Measurements from ENCODE around the gene WDR64.
"Not testable (repeated sequence)": the region's sequence is repeated elsewhere in the genome, so short reads cannot be mapped to it uniquely, and the experiment has no call there.

WDR64 gene

DNA sequence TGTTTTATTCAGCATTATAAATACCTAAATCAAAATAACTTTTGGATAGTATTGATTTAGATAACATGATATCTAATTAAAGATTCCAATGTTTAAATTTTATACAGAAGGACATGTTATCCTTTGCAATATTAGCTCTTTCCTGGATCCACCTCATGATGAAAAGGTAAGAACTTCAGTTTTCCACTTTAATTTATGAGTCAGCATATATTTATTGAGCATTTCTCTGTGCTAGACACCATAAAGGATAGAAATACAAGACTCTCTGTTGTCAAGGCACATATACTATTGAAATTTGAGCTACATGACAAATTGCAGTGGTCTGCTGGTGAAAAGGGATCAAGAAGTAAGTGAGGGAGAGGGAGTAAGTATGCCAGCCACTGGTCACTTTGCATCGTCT is 127.8 kb downstream of the WDR64 start:
- Histone ChIP-seq H3K4me1 (ENCODE audit: insufficient read depth, low read length) (no peaks in the 10 kb centered on the region), H3K27me3 (ENCODE audit: insufficient read depth, low read length) (no peaks in the 10 kb centered on the region), H2AFZ (ENCODE audit: low read depth, low read length) (no peak overlapping the region), H3K9me3 (ENCODE audit: low read length) (no peaks in the 10 kb centered on the region), H3K4me3 (ENCODE audit: low read length) (no peak overlapping the region), H3K36me3 (ENCODE audit: insufficient read depth, low read length) (no peaks in the 10 kb centered on the region)

DNA sequence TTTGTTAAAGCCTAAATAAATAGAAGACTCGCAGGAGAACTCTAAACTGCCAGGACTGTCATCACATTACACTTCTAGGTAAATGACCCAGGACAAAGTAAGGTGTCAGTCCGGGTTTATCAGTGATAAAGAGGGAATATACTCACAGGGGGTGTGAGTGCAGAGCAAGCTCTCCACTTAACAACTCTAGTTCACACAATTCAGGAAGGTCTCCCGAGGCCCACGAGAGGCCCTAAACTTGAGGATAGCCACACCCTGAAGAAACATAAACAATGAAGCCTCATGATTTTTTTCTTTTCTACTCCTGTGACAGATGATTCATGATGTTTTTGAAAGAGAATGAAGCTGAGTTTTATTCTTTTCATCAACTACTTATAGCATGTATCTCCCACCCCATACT is 130.3 kb downstream of the WDR64 start:
- Histone ChIP-seq H3K27me3 (ENCODE audit: insufficient read depth, low read length) (no peaks in the 10 kb centered on the region), H3K36me3 (ENCODE audit: insufficient read depth, low read length) (no peaks in the 10 kb centered on the region), H3K9me3 (ENCODE audit: low read length) (no peaks in the 10 kb centered on the region), H2AFZ (ENCODE audit: low read depth, low read length) (no peak overlapping the region), H3K4me3 (ENCODE audit: low read length) (no peak overlapping the region), H3K4me1 (ENCODE audit: insufficient read depth, low read length) (no peaks in the 10 kb centered on the region)

DNA sequence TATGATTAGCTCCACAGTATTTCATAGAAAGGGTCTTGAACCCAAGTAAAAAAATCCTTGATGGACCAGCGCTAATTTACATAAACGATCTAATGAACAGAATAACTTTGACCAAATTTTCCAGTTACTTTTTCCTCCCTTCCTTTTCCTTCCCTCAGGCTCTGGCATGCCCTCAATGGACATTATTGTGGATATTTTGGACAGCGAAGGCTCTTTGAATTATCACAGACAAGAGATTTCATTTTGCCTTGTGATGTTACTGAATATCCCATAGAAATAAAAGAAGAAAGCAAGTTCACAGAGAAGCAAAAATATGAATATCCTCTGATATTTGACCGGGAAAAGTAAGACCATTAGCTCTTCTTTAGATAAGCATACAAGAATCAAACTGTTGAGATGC is 135.6 kb downstream of the WDR64 start:
- Histone ChIP-seq H3K4me1 (ENCODE audit: insufficient read depth, low read length) (no peaks in the 10 kb centered on the region), H2AFZ (ENCODE audit: low read depth, low read length) (no peak overlapping the region), H3K27me3 (ENCODE audit: insufficient read depth, low read length) (no peaks in the 10 kb centered on the region), H3K9me3 (ENCODE audit: low read length) (no peaks in the 10 kb centered on the region), H3K4me3 (ENCODE audit: low read length) (no peak overlapping the region), H3K36me3 (ENCODE audit: insufficient read depth, low read length) (no peaks in the 10 kb centered on the region)

DNA sequence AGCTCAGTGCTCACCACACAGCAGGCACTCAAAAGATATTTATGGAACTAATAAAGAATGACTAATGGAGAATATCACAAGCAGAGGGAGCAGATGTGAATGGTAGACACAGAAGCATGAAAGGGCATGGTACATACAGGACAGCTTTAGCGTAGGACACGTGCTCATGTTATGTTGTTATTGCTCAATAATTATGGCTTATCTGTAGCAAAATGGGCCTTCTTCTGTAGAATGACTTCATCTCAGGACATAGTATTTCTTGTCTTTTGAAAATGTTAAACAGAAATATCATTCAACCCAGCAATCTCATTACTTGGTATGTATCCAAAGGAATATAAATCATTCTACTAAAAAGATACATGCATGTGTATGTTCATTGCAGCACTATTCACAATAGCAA is 137.0 kb downstream of the WDR64 start:
- Histone ChIP-seq H3K27me3 (ENCODE audit: insufficient read depth, low read length) (no peaks in the 10 kb centered on the region), H3K9me3 (ENCODE audit: low read length) (no peaks in the 10 kb centered on the region), H3K4me1 (ENCODE audit: insufficient read depth, low read length) (no peaks in the 10 kb centered on the region), H3K36me3 (ENCODE audit: insufficient read depth, low read length) (no peaks in the 10 kb centered on the region), H2AFZ (ENCODE audit: low read depth, low read length) (no peak overlapping the region), H3K4me3 (ENCODE audit: low read length) (no peak overlapping the region)

DNA sequence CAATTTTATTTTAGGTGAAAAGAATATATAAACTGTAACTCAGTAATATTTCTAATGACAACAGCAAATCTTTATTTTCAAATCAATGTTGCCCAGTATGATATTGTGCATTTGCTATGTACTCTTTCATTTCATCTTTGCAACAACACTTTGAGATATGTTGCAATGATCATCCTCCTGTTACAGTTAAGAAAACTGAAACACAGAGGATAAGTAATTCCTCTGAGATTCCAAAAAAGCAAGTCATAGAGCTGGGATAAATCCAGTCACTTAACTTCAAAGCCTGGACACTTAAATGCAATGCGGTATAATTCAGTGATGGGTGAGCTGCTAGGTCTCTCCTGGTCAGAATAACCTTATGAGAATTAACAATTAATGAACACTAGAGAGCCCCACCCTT is 147.3 kb downstream of the WDR64 start:
- H3K27me3 ChIP-seq (ENCODE audit: insufficient read depth, low read length), result no peaks in the 10 kb centered on the region
- H2AFZ ChIP-seq (ENCODE audit: low read depth, low read length), result no peak overlapping the region
- H3K9me3 ChIP-seq (ENCODE audit: low read length), result no peaks in the 10 kb centered on the region
- H3K4me1 ChIP-seq (ENCODE audit: insufficient read depth, low read length), result no peaks in the 10 kb centered on the region
- no peaks in the 10 kb centered on the region for H3K36me3 ChIP-seq (ENCODE audit: insufficient read depth, low read length)
- no peak overlapping the region for H3K4me3 ChIP-seq (ENCODE audit: low read length)

DNA sequence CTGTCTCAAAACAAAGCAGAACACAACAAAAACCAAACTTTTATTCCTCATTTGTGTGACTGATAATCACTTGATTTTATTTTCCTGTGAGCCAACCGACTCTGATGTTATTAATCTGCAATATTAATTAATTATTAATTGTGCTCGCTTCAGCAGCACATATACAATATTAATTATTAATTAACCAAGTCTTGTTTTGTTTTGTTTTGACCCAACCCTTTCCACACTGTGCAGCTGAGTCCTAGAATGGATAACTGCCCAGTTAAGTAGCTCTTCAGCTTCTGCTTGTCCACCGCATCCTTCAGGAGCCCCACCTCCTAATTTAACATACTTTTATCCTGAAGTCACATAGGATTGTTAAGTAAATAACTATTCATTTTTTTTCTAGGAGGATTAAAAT is 148.6 kb downstream of the WDR64 start:
- no peaks in the 10 kb centered on the region for H3K9me3 ChIP-seq (ENCODE audit: low read length)
- no peak overlapping the region for H3K4me3 ChIP-seq (ENCODE audit: low read length)
- H3K36me3 ChIP-seq (ENCODE audit: insufficient read depth, low read length), result no peaks in the 10 kb centered on the region
- H3K4me1 ChIP-seq (ENCODE audit: insufficient read depth, low read length), result no peaks in the 10 kb centered on the region
- H2AFZ ChIP-seq (ENCODE audit: low read depth, low read length), result no peak overlapping the region
- no peaks in the 10 kb centered on the region for H3K27me3 ChIP-seq (ENCODE audit: insufficient read depth, low read length)

DNA sequence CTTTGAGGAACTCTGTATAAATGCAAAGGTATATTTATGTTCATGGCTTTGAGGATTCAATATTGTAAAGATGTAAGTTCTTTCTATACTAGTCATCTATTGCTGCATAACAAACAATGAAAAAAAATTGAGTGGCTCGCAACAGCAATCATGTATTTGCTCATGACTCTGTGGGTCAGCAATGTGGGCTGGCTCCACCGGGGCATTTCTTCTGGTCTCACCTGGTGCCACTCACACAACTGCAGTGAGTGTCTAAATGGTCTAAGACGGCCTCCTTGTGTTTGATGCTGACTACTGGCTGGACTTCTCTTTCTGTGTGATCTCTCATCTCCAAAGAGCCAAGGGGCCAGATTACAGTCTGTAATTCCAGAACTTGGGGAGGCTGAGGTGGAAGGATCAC is 150.8 kb downstream of the WDR64 start:
- H2AFZ ChIP-seq (ENCODE audit: low read depth, low read length), result no peak overlapping the region
- H3K4me3 ChIP-seq (ENCODE audit: low read length), result no peak overlapping the region
- no peaks in the 10 kb centered on the region for H3K27me3 ChIP-seq (ENCODE audit: insufficient read depth, low read length)
- H3K36me3 ChIP-seq (ENCODE audit: insufficient read depth, low read length), result no peaks in the 10 kb centered on the region
- H3K9me3 ChIP-seq (ENCODE audit: low read length), result no peaks in the 10 kb centered on the region
- no peaks in the 10 kb centered on the region for H3K4me1 ChIP-seq (ENCODE audit: insufficient read depth, low read length)

DNA sequence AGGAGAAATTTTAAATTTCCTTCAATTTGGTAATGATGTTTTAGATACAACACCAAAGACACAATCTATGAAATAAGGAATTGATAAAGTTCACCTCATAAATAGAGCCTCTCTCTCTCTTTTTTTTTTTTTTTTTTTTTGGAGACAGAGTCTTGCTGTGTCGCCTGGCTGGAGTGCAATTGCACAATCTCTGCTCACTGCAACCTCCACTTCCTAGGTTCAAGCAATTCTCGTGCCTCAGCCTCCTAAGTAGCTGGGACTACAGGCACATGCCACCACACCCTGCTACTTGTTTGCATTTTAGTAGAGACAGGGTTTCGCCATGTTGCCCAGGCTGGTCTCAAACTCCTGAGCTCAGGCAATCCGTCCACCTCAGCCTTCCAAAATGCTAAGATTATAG is 152.6 kb downstream of the WDR64 start:
- H3K4me1 ChIP-seq (ENCODE audit: insufficient read depth, low read length); H2AFZ ChIP-seq (ENCODE audit: low read depth, low read length); H3K9me3 ChIP-seq (ENCODE audit: low read length); H3K36me3 ChIP-seq (ENCODE audit: insufficient read depth, low read length); H3K4me3 ChIP-seq (ENCODE audit: low read length); H3K27me3 ChIP-seq (ENCODE audit: insufficient read depth, low read length): not testable (repeated sequence)

DNA sequence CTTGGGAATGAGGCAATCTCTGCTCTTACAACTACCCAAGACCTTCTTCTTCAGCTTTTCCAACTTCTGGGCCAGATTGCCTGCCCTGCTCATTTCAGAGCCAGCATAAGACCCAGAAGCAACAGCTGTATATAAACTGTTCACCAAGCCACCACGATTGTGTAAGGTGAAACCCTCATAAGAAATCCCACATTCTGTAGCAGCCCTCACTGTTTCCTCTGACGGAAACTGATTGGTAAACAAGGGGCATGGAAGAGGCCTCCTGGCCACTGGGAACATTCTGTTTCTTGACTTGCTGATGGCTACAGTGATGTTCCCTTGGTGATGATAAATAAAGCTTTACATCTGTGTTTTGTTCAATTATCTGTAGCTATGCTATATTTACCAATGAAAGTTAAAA is 156.2 kb downstream of the WDR64 start:
- no peak overlapping the region for H3K4me3 ChIP-seq (ENCODE audit: low read length)
- no peaks in the 10 kb centered on the region for H3K36me3 ChIP-seq (ENCODE audit: insufficient read depth, low read length)
- H2AFZ ChIP-seq (ENCODE audit: low read depth, low read length), result no peak overlapping the region
- H3K4me1 ChIP-seq (ENCODE audit: insufficient read depth, low read length), result no peaks in the 10 kb centered on the region
- no peaks in the 10 kb centered on the region for H3K27me3 ChIP-seq (ENCODE audit: insufficient read depth, low read length)
- H3K9me3 ChIP-seq (ENCODE audit: low read length), result no peaks in the 10 kb centered on the region

DNA sequence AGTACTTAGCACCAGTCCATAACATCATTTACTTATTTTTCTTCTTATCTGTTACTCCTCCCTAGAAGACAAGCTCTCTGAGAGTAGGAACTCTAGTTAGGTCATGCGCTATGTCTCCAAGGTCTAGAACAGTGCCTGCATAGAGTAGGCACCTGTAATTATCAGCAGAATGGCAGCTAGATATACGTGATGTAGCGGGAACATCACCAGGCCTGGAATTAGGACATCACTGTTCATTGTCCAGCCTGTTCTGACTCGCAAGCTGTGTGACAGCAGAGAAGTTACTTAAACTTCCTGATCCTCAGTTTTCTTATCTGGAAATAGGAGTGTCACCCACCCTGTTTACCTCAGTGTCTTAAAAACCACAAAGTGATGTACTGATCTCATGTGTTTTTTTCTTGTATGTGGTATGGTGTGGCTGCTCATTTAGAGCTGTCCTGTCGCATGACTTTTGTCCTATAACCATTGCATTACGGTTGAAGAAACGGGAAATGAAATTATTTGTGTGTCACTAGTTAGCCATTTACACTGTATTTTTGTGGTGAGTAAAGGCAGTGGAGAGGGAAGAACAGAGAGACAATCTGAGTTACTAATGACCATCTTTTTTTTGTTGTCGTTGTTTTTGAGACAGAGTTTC is 158.8 kb downstream of the WDR64 start:
- Histone ChIP-seq H3K4me3 (ENCODE audit: low read length) (no peak overlapping the region), H3K36me3 (ENCODE audit: insufficient read depth, low read length) (no peaks in the 10 kb centered on the region), H3K9me3 (ENCODE audit: low read length) (no peaks in the 10 kb centered on the region), H2AFZ (ENCODE audit: low read depth, low read length) (no peak overlapping the region), H3K27me3 (ENCODE audit: insufficient read depth, low read length) (no peaks in the 10 kb centered on the region), H3K4me1 (ENCODE audit: insufficient read depth, low read length) (no peaks in the 10 kb centered on the region)

DNA sequence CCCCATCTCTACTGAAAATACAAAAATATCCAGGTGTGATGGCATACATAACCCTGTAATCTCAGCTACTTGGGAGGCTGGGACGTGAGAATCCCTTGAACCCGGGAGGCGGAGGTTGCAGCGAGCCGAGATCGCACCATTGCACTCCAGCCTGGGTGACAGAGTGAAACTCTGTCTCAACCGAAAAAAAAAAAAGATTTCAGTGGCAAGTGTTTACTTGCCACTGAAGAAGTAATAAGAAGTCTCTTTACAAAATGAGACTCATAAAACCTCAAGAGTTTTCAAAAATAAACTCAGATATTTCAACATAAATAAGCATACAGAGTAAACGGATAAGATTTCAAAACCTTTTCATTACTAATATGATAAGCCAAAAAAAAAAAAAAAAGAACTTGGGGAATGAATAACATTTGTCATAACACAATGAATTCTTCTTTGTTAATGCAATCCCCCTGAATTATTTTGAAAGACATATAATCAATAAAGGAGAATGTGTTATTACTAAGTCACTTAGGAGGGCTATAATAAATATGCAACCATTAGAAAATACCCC is 161.8 kb downstream of the WDR64 start:
- H3K4me3 ChIP-seq (ENCODE audit: low read length), result no peak overlapping the region
- H3K27me3 ChIP-seq (ENCODE audit: insufficient read depth, low read length), result no peaks in the 10 kb centered on the region
- H3K4me1 ChIP-seq (ENCODE audit: insufficient read depth, low read length), result no peaks in the 10 kb centered on the region
- no peaks in the 10 kb centered on the region for H3K9me3 ChIP-seq (ENCODE audit: low read length)
- no peaks in the 10 kb centered on the region for H3K36me3 ChIP-seq (ENCODE audit: insufficient read depth, low read length)
- no peak overlapping the region for H2AFZ ChIP-seq (ENCODE audit: low read depth, low read length)

DNA sequence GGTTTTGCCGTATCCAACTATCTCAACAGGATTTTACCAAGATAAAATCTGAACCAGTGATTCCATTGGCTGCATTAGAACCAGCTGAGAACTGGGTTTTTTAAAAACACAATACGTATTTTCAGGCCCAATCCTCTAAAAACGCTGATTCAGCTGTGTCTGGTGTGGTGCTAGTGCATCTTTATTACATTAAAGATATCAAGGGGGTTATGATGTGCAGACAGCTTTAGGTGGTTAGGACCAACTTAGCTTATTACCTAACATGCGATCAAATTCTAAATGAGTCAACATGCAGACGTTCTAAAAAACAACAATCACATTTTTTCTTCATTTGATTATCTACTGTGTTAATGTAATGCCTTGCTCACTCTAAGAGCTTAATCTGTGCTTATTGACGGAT is 163.9 kb downstream of the WDR64 start:
- H3K4me3 ChIP-seq (ENCODE audit: low read length), result no peak overlapping the region
- H3K36me3 ChIP-seq (ENCODE audit: insufficient read depth, low read length), result no peaks in the 10 kb centered on the region
- H3K27me3 ChIP-seq (ENCODE audit: insufficient read depth, low read length), result no peaks in the 10 kb centered on the region

DNA sequence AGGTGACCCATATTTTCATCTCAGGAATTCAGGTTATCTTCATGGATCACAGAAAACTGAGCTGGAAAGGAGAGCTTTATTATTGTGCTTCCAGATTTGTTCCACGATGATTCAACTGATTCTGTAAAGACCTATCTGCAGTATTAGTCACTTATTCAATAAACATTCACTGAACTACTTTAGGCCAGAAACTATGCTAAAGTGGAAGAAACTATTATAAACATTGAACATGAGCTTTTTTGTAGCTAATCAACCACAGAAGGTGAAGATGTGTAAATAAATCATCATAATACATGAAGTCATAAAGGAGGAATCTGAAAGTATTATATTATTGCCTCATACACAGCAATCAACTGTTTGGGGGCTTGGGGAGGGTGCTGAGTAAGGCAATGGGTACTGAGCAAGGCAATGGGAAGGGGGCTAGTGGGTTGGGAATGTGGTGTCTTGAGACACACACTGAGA is 165.3 kb downstream of the WDR64 start:
- Histone ChIP-seq H3K36me3 (ENCODE audit: insufficient read depth, low read length) (no peaks in the 10 kb centered on the region), H3K4me3 (ENCODE audit: low read length) (no peak overlapping the region), H3K9me3 (ENCODE audit: low read length) (no peaks in the 10 kb centered on the region), H3K27me3 (ENCODE audit: insufficient read depth, low read length) (no peaks in the 10 kb centered on the region), H3K4me1 (ENCODE audit: insufficient read depth, low read length) (no peaks in the 10 kb centered on the region), H2AFZ (ENCODE audit: low read depth, low read length) (no peak overlapping the region)

More for the DNA sequence above, 163.9 kb downstream of the WDR64 start:
- H2AFZ ChIP-seq (ENCODE audit: low read depth, low read length), result no peak overlapping the region
- H3K9me3 ChIP-seq (ENCODE audit: low read length), result no peaks in the 10 kb centered on the region
- H3K4me1 ChIP-seq (ENCODE audit: insufficient read depth, low read length), result no peaks in the 10 kb centered on the region
